HG02798 (cell line): Measurements from ENCODE around the gene ULBP1.
"Not testable (repeated sequence)": the region's sequence is repeated elsewhere in the genome, so short reads cannot be mapped to it uniquely, and the experiment has no call there.

Source experiments
- ATAC-seq: cut with Tn5 transposase; IDR thresholded peaks from one replicate; pipeline ENCODE4 v1.9.1; 2021; ENCODE audit warnings: mild to moderate bottlenecking; ENCODE audit not compliant: unreplicated experiment, poor library complexity

The ULBP1 gene

DNA sequence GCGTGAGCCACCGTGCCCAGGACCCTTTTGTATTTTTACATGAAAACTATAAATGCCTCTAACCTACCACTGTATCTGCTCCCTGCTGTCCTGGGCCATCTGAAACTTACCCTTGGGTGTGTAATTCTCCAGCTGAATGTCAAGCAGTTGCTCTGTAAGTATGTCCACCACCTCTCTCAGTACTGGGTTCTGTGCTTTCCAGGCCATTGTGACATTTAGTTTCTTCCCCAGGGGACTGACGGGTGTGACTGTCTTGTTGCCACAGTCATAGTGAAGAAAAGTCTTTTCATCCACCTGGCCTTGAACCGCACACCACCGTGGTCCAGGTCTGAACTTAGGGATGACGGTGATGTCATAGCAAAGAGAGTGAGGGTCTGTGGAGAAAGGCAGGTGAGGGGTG is 58.1 kb downstream of the ULBP1 start:
- ATAC-seq: not testable (repeated sequence)
